Suprapubic skin (tissue), 4 donors: ENCODE data around the gene ZFHX2. TPM values are rescaled to one million over a fixed set of nuclear protein-coding genes. Genes with fewer than 3 reads are reported as not detected.

Experiments
- DNase-seq, 2 donors: peaks; one replicate each; pipeline ENCODE4 v3.0.0-alpha.2; 2019; ENCODE audit warnings: low spot score in 2 of 2
- H3K27ac ChIP-seq: fragments of 200-600 bp; sonication (generic); one replicate; pipeline ENCODE4 v1.5.1; 2019
- H3K27me3 ChIP-seq: fragments of 200-600 bp; sonication (generic); one replicate; pipeline ENCODE4 v1.5.1; 2019
- H3K36me3 ChIP-seq: fragments of 200-600 bp; sonication (generic); one replicate; pipeline ENCODE4 v1.5.1; 2019
- H3K4me1 ChIP-seq: fragments of 200-600 bp; sonication (generic); one replicate; pipeline ENCODE4 v1.5.1; 2019
- H3K4me3 ChIP-seq: fragments of 200-600 bp; sonication (generic); one replicate; pipeline ENCODE4 v1.5.1; 2019; ENCODE audit warnings: mild to moderate bottlenecking
- H3K9me3 ChIP-seq: fragments of 200-600 bp; sonication (generic); one replicate; pipeline ENCODE4 v1.5.1; 2019
- CTCF ChIP-seq, 2 donors: fragments of 200-600 bp in 1 of 2; fragments of 450-650 bp in 1 of 2; sonication (generic) in 1 of 2; IDR thresholded peaks; one replicate each; pipeline ENCODE4 v1.5.1; 2016 to 2019; ENCODE audit warnings: antibody characterized with exemption in 2 of 2, mild to moderate bottlenecking in 1 of 2, moderate library complexity in 1 of 2
- EP300 ChIP-seq: sonication (generic); formaldehyde crosslinking; IDR thresholded peaks from one replicate; pipeline ENCODE4 v1.6.1; 2017; ENCODE audit warnings: antibody characterized with exemption
- POLR2A ChIP-seq, 2 donors: fragments of 450-650 bp; IDR thresholded peaks; one replicate each; pipeline ENCODE4 v1.6.1; 2017; ENCODE audit warnings: antibody characterized with exemption in 2 of 2, mild to moderate bottlenecking in 2 of 2, moderate library complexity in 2 of 2
- POLR2AphosphoS5 ChIP-seq, 3 donors: sonication (generic); formaldehyde crosslinking; IDR thresholded peaks; one replicate each; pipeline ENCODE4 v1.6.1; 2017; ENCODE audit warnings: antibody characterized with exemption in 3 of 3
- WGBS: methylation state at CpG from one replicate; pipeline ENCODE4 v1.1.5; 2018; 5-methylcytosine and 5-hydroxymethylcytosine counted together
- total RNA-seq, 4 donors: library from RNA; depleted of rRNA; stranded (reverse); fragments of >200 nt; gene quantifications; one replicate each; pipeline ENCODE4 v1.1.0, GENCODE V29; 2016

The ZFHX2 gene
- total RNA-seq, 4 donors from 2014 or later = 0.16 to 1.4 (median 0.56) TPM

GRCh38 chr14:23550131-23550811 lies 1.3 kb downstream of the ZFHX2 start:
- Histone ChIP-seq H3K27me3 (peaks cover 7% of the 10 kb centered on the region), H3K36me3 (no peaks in the 10 kb centered on the region), H3K27ac (no peak overlapping the region), H3K4me3 (peak overlapping the region; percentile 59), H3K4me1 (peaks cover 20% of the 10 kb centered on the region), H3K9me3 (no peaks in the 10 kb centered on the region)
- TF ChIP-seq EP300 = no peak
- no peak for TF ChIP-seq POLR2AphosphoS5 (IDR thresholded peaks at IDR 0.05)
- no peak for TF ChIP-seq CTCF (IDR thresholded peaks at IDR 0.05)
- TF ChIP-seq POLR2A (IDR thresholded peaks at IDR 0.05) = no peak
- no peak for DNase-seq
- WGBS = 58% methylated on average over 12 of the region's 12 CpGs

- no peak for DNase-seq
- Histone ChIP-seq H3K27ac (no peak overlapping the region), H3K9me3 (no peaks in the 10 kb centered on the region), H3K4me3 (no peak overlapping the region), H3K27me3 (peaks cover 7% of the 10 kb centered on the region), H3K36me3 (no peaks in the 10 kb centered on the region), H3K4me1 (peaks cover 22% of the 10 kb centered on the region)
- 70% methylated on average over 18 of the region's 18 CpGs for WGBS
- no peak for TF ChIP-seq POLR2AphosphoS5 (IDR thresholded peaks at IDR 0.05)
- no peak for TF ChIP-seq CTCF (IDR thresholded peaks at IDR 0.05)
- TF ChIP-seq POLR2A (IDR thresholded peaks at IDR 0.05) = no peak
- TF ChIP-seq EP300 = no peak
Observed at GRCh38 chr14:23548351-23549318, 2.9 kb downstream of the ZFHX2 start.

- WGBS = 71% methylated on average over 2 of the region's 2 CpGs
- TF ChIP-seq POLR2A (IDR thresholded peaks at IDR 0.05) = no peak
- TF ChIP-seq EP300 = no peak
- TF ChIP-seq POLR2AphosphoS5 (IDR thresholded peaks at IDR 0.05) = no peak
- TF ChIP-seq CTCF (IDR thresholded peaks at IDR 0.05) = no peak
- Histone ChIP-seq H3K27ac (no peak overlapping the region), H3K36me3 (no peaks in the 10 kb centered on the region), H3K4me1 (peaks cover 22% of the 10 kb centered on the region), H3K4me3 (no peak overlapping the region), H3K27me3 (peaks cover 7% of the 10 kb centered on the region), H3K9me3 (no peaks in the 10 kb centered on the region)
- no peak for DNase-seq
Observed at GRCh38 chr14:23547924-23548323, 3.6 kb downstream of the ZFHX2 start.

GRCh38 chr14:23546450-23547035 lies 5.0 kb downstream of the ZFHX2 start:
- no peaks in the 10 kb centered on the region for H3K9me3 ChIP-seq
- H3K27ac ChIP-seq = no peak overlapping the region
- no peaks in the 10 kb centered on the region for H3K36me3 ChIP-seq
- TF ChIP-seq POLR2AphosphoS5 (IDR thresholded peaks at IDR 0.05) (no peak), POLR2A (IDR thresholded peaks at IDR 0.05) (no peak), EP300 (no peak), CTCF (IDR thresholded peaks at IDR 0.05) (no peak)
- peaks cover 16% of the 10 kb centered on the region for H3K4me1 ChIP-seq
- WGBS = 79% methylated on average over 10 of the region's 10 CpGs
- DNase-seq = no peak
- H3K4me3 ChIP-seq = no peak overlapping the region
- peaks cover 7% of the 10 kb centered on the region for H3K27me3 ChIP-seq
